ENCODE data around the gene PYGM.
"Not testable (repeated sequence)": the region's sequence is repeated elsewhere in the genome, so short reads cannot be mapped to it uniquely, and the experiment has no call there.

DNA sequence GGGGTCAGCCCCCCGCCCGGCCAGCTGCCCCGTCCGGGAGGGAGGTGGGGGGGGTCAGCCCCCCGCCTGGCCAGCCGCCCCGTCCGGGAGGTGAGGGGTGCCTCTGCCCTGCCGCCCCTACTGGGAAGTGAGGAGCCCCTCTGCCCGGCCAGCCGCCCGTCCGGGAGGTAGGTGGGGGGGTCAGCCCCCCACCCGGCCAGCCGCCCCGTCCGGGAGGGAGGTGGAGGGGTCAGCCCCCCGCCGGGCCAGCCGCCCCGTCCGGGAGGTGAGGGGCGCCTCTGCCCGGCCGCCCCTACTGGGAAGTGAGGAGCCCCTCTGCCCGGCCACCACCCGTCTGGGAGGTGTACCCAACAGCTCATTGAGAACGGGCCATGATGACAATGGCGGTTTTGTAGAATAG lies 57.8 kb downstream of the PYGM start:
- TF ChIP-seq, protein P1, sequence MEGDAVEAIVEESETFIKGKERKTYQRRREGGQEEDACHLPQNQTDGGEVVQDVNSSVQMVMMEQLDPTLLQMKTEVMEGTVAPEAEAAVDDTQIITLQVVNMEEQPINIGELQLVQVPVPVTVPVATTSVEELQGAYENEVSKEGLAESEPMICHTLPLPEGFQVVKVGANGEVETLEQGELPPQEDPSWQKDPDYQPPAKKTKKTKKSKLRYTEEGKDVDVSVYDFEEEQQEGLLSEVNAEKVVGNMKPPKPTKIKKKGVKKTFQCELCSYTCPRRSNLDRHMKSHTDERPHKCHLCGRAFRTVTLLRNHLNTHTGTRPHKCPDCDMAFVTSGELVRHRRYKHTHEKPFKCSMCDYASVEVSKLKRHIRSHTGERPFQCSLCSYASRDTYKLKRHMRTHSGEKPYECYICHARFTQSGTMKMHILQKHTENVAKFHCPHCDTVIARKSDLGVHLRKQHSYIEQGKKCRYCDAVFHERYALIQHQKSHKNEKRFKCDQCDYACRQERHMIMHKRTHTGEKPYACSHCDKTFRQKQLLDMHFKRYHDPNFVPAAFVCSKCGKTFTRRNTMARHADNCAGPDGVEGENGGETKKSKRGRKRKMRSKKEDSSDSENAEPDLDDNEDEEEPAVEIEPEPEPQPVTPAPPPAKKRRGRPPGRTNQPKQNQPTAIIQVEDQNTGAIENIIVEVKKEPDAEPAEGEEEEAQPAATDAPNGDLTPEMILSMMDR (conservative IDR thresholded peaks at IDR 0.05; ENCODE audit: low read length): not testable (repeated sequence)
- not testable (repeated sequence) for TF ChIP-seq EZH2phosphoT487 (IDR thresholded peaks at IDR 0.05; ENCODE audit: borderline replicate concordance, low read depth, low read length)

All from OCI-LY7 (cell line).